HCT116 (cell line): Measurements from ENCODE around the gene SKA2. TPM values are rescaled to one million over a fixed set of nuclear protein-coding genes. Genes with fewer than 3 reads are reported as not detected.

Experiments
- ATAC-seq: fragments of 200-7000 bp; cut with Tn5 transposase; 2 replicates; pipeline ENCODE4 v1.9.1; 2020; ENCODE audit warnings: mild to moderate bottlenecking, moderate library complexity
- BruUV-seq: library from RNA; stranded (reverse); fragments of 400-500 nt; replicated peaks from 2 replicates; lab custom pipeline; 2021; lab: Mats Ljungman, UMichigan
- CTCF ChIA-PET: fragments of 300-600 bp; sonication (Branson Sonifier 250); formaldehyde crosslinking; loops from one replicate; lab custom pipeline; 2021; ENCODE audit warnings: antibody characterized with exemption; lab: Charles Lee
- POLR2A ChIA-PET: fragments of 300-600, 350-600 bp; sonication (Branson Sonifier 250); formaldehyde crosslinking; loops from one replicate; lab custom pipeline; 2021; ENCODE audit warnings: antibody characterized with exemption; lab: Charles Lee
- RAD21 ChIA-PET, 2 experiments: fragments of 300-600 bp; sonication (Branson Sonifier 250); formaldehyde crosslinking; loops; one replicate each; lab custom pipeline; 2023; ENCODE audit warnings: low total read pairs in 2 of 2; ENCODE audit not compliant: uncharacterized antibody in 2 of 2, unreplicated experiment in 2 of 2, low non-redundant PET in 1 of 2; lab: Charles Lee
- DNase-seq: peaks from one replicate; pipeline ENCODE4 v3.0.0-alpha.2; 2010; ENCODE audit warnings: low read depth, low spot score
- H2AFZ ChIP-seq: fragments of 200-600 bp; shearing (Covaris generic), sonication (generic); 2 replicates; pipeline ENCODE4 v1.6.1; 2017; ENCODE audit warnings: low read depth, mixed run types, mixed read lengths, antibody characterized with exemption, low read length; ENCODE audit not compliant: poor library complexity, severe bottlenecking
- H3K27ac ChIP-seq: 2 replicates; pipeline ENCODE4 v1.5.1; 2012; ENCODE audit warnings: low read depth, low read length
- H3K27me3 ChIP-seq: fragments of 200-600 bp; sonication (generic); 2 replicates; pipeline ENCODE4 v1.6.1; 2016; ENCODE audit warnings: mixed run types, low read length, mixed read lengths; ENCODE audit not compliant: insufficient read depth
- H3K36me3 ChIP-seq, 2 experiments: fragments of 200-500 bp in 1 of 2; fragments of 200-600 bp in 1 of 2; sonication (Bioruptor generic) in 1 of 2; sonication (generic) in 1 of 2; 2 replicates each; pipeline versions ENCODE4 v1.5.1 to v1.6.1; 2014 to 2016; ENCODE audit warnings: low read length in 2 of 2, inconsistent platforms in 1 of 2, mixed read lengths in 1 of 2, mixed run types in 1 of 2; ENCODE audit not compliant: insufficient read depth in 2 of 2, control insufficient read depth in 1 of 2
- H3K4me1 ChIP-seq, 2 experiments: fragments of 200-600 bp in 1 of 2; sonication (generic) in 1 of 2; 2 replicates each; pipeline versions ENCODE4 v1.5.1 to v1.6.1; 2012 to 2017; ENCODE audit warnings: low read length in 2 of 2, inconsistent platforms in 1 of 2, mild to moderate bottlenecking in 1 of 2, mixed read lengths in 1 of 2, mixed run types in 1 of 2, moderate library complexity in 1 of 2; ENCODE audit not compliant: insufficient read depth in 2 of 2, control insufficient read depth in 1 of 2
- H3K4me2 ChIP-seq: fragments of 200-600 bp; sonication (generic); 2 replicates; pipeline ENCODE4 v1.6.1; 2017; ENCODE audit warnings: mixed run types, low read length, mixed read lengths
- H3K4me3 ChIP-seq, 2 experiments: fragments of 200-600 bp in 1 of 2; sonication (generic) in 1 of 2; replicated peaks in 1 of 2; 2 replicates each; pipeline ENCODE4 v1.5.1; 2011 to 2016; ENCODE audit warnings: low read length in 2 of 2, control low read depth in 1 of 2, low read depth in 1 of 2, mild to moderate bottlenecking in 1 of 2, mixed read lengths in 1 of 2, mixed run types in 1 of 2
- H3K79me2 ChIP-seq: fragments of 200-600 bp; sonication (generic); 2 replicates; pipeline ENCODE4 v1.6.1; 2017; ENCODE audit warnings: mild to moderate bottlenecking, mixed run types, low read length, moderate library complexity, mixed read lengths; ENCODE audit not compliant: insufficient read depth
- H3K9ac ChIP-seq: fragments of 200-600 bp; sonication (generic); 2 replicates; pipeline ENCODE4 v1.6.1; 2016; ENCODE audit warnings: low read length, mixed read lengths
- H3K9me2 ChIP-seq: fragments of 200-600 bp; sonication (generic), shearing (Covaris generic); 2 replicates; pipeline ENCODE4 v1.6.1; 2017; ENCODE audit warnings: mixed run types, mild to moderate bottlenecking, moderate library complexity; ENCODE audit not compliant: insufficient read depth
- H3K9me3 ChIP-seq, 2 experiments: fragments of 200-500 bp in 1 of 2; fragments of 200-600 bp in 1 of 2; sonication (Bioruptor generic) in 1 of 2; sonication (generic) in 1 of 2; 2 replicates each; pipeline ENCODE4 v1.6.1; 2014 to 2017; ENCODE audit warnings: low read length in 2 of 2, mixed read lengths in 2 of 2, inconsistent platforms in 1 of 2, low read depth in 1 of 2, mild to moderate bottlenecking in 1 of 2, mixed run types in 1 of 2, moderate library complexity in 1 of 2; ENCODE audit not compliant: control insufficient read depth in 1 of 2, insufficient read depth in 1 of 2
- H4K20me1 ChIP-seq: fragments of 200-600 bp; sonication (generic), shearing (Covaris generic); 2 replicates; pipeline ENCODE4 v1.6.1; 2017; ENCODE audit warnings: mixed run types, mild to moderate bottlenecking, moderate library complexity; ENCODE audit not compliant: insufficient read depth
- ATF3 ChIP-seq: IDR thresholded peaks from 2 replicates; pipeline ENCODE4 v1.6.1; 2012
- CBX3 ChIP-seq: IDR thresholded peaks from 2 replicates; pipeline ENCODE4 v1.6.1; 2012; ENCODE audit warnings: low read depth
- CEBPB ChIP-seq: IDR thresholded peaks from 2 replicates; pipeline ENCODE4 v1.6.1; 2012; ENCODE audit warnings: low read depth
- EGR1 ChIP-seq: IDR thresholded peaks from 2 replicates; pipeline ENCODE4 v1.6.1; 2012; ENCODE audit warnings: low read depth
- EZH2 ChIP-seq: fragments of 200-600 bp; sonication (generic); IDR thresholded peaks from 2 replicates; pipeline ENCODE4 v1.6.1; 2017; ENCODE audit warnings: antibody characterized with exemption, mixed run types
- EZH2phosphoT487 ChIP-seq: fragments of 200-600 bp; IDR thresholded peaks from 2 replicates; pipeline ENCODE4 v1.6.1; 2018; ENCODE audit warnings: antibody characterized with exemption, borderline replicate concordance
- FOSL1 ChIP-seq: IDR thresholded peaks from 2 replicates; pipeline ENCODE4 v1.6.1; 2012; ENCODE audit warnings: low read depth
- MAX ChIP-seq: IDR thresholded peaks from 2 replicates; pipeline ENCODE4 v1.6.1; 2012
- POLR2AphosphoS5 ChIP-seq: IDR thresholded peaks from 2 replicates; pipeline ENCODE4 v1.6.1; 2011; ENCODE audit warnings: mild to moderate bottlenecking, low read depth, low read length, moderate library complexity
- REST ChIP-seq: IDR thresholded peaks from 2 replicates; pipeline ENCODE4 v1.6.1; 2012; ENCODE audit warnings: low read depth
- SP1 ChIP-seq: IDR thresholded peaks from 2 replicates; pipeline ENCODE4 v1.6.1; 2012; ENCODE audit warnings: low read depth
- YY1 ChIP-seq: IDR thresholded peaks from 2 replicates; pipeline ENCODE4 v1.6.1; 2011; ENCODE audit warnings: low read length, low read depth, moderate library complexity, mild to moderate bottlenecking; ENCODE audit not compliant: insufficient replicate concordance; ENCODE audit errors: extremely low read depth
- ZFX ChIP-seq: fragments of 450-650 bp; IDR thresholded peaks from 2 replicates; pipeline ENCODE4 v1.6.1; 2017
- ZNF274 ChIP-seq: fragments of 200-500 bp; sonication (Bioruptor generic); IDR thresholded peaks from 2 replicates; pipeline ENCODE4 v1.6.1; 2014; ENCODE audit warnings: mild to moderate bottlenecking, low read depth, low read length, inconsistent platforms
- intact Hi-C: fragments of 100-400 bp; cut with micrococcal nuclease; formaldehyde crosslinking; loops from 2 replicates; pipeline ENCODE4 v1.10.0; 2022
- total RNA-seq: library from RNA; stranded (reverse); gene quantifications from one replicate; pipeline ENCODE4 v1.2.1, GENCODE V29; 2021; ENCODE audit not compliant: unreplicated experiment

Gene SKA2
- total RNA-seq, 1 experiment from 2014 or later = 72.8 TPM

- H3K27me3 ChIP-seq = no peaks in the 10 kb centered on the region
- no peak overlapping the region for H2AFZ ChIP-seq
- H4K20me1 ChIP-seq = peaks cover 3% of the 10 kb centered on the region; the same call in 1 of the 2 replicates
- no peak overlapping the region for H3K27ac ChIP-seq
- no peak for DNase-seq
- H3K36me3 ChIP-seq = peaks cover 0 to 9% of the 10 kb centered on the region in 2 experiments; a peak in 1 of 4 replicates
- RAD21 ChIA-PET = no interaction called here
- H3K79me2 ChIP-seq = peaks cover 60% of the 10 kb centered on the region
- intact Hi-C loops = no loop called here
- no peak overlapping the region for H3K9ac ChIP-seq
- no peak overlapping the region for H3K4me3 ChIP-seq
- no peaks in the 10 kb centered on the region for H3K9me2 ChIP-seq
- H3K4me2 ChIP-seq = no peak overlapping the region
- TF ChIP-seq EZH2phosphoT487 (no peak), CBX3 (no peak), EZH2 (no peak), EGR1 (no peak), POLR2AphosphoS5 (no peak), CEBPB (no peak), YY1 (no peak), ATF3 (no peak), MAX (no peak)
- CTCF ChIA-PET = no interaction called here
- no TSS peak for BruUV-seq
- H3K4me1 ChIP-seq = no peaks in the 10 kb centered on the region
- POLR2A ChIA-PET = no interaction called here
- no peak for ATAC-seq
- H3K9me3 ChIP-seq = no peaks in the 10 kb centered on the region
These were observed 23.9 kb downstream of the SKA2 start for GRCh38 chr17:59131131-59131530.

GRCh38 chr17:59129814-59130213 is 25.2 kb downstream of the SKA2 start:
- CTCF ChIA-PET = no interaction called here
- BruUV-seq = no TSS peak
- ATAC-seq = no peak
- H3K27ac ChIP-seq = no peak overlapping the region
- H3K36me3 ChIP-seq = peaks cover 0 to 9% of the 10 kb centered on the region in 2 experiments; a peak in 1 of 4 replicates
- no peaks in the 10 kb centered on the region for H3K4me1 ChIP-seq
- no peaks in the 10 kb centered on the region for H3K27me3 ChIP-seq
- RAD21 ChIA-PET = no interaction called here
- H3K79me2 ChIP-seq = peaks cover 49% of the 10 kb centered on the region
- no peak overlapping the region for H3K4me3 ChIP-seq
- no peaks in the 10 kb centered on the region for H3K9me2 ChIP-seq
- no peaks in the 10 kb centered on the region for H3K9me3 ChIP-seq
- intact Hi-C loops = no loop called here
- no peak overlapping the region for H3K4me2 ChIP-seq
- H4K20me1 ChIP-seq = peaks cover 3% of the 10 kb centered on the region; the same call in 1 of the 2 replicates
- no peak for DNase-seq
- no peak for TF ChIP-seq YY1
- no peak for TF ChIP-seq ZNF274
- no peak for TF ChIP-seq SP1
- TF ChIP-seq EZH2 = no peak
- TF ChIP-seq ZFX = no peak
- no peak for TF ChIP-seq ATF3
- TF ChIP-seq FOSL1 = no peak
- no peak for TF ChIP-seq REST
- TF ChIP-seq POLR2AphosphoS5 = no peak
- no peak for TF ChIP-seq CEBPB
- no peak overlapping the region for H2AFZ ChIP-seq
- POLR2A ChIA-PET = interaction anchor here (0.8 to 0.9 kb wide), 2 partner anchors 9 to 19 kb away, joined by 3 read pairs; no protein-coding TSS in a partner anchor
- H3K9ac ChIP-seq = no peak overlapping the region
